ENCODE measurements around the gene STIP1.

GRCh38 chr11:64203421-64204079, 17.6 kb downstream of the STIP1 start:
- no peak for TF ChIP-seq CTCF (IDR thresholded peaks at IDR 0.05)
- TF ChIP-seq POLR2A (IDR thresholded peaks at IDR 0.05) = no peak
- no peak for TF ChIP-seq EP300 (IDR thresholded peaks at IDR 0.05)

Measured in tibial nerve (tissue), 4 donors.